ENCODE results near the gene BAZ2B.

DNA sequence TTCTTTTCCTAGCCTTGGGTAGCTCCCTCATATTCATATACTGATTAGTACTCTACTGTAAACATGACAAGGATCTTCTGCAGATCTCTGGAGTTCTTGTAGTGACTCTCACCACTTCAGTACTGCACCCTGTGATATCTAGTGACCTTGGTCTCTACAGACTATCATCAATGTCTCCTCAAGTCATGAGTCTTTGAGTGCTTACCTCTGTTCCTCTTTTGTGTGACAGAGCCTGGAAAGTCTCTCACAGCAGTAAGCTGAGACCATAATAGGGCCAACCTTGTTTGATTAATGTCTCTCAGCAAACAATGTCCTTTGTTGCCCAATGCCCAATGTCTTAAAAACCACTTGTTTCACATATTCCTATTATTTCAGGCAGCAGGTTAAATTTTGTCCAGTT lies 34.2 kb upstream of the BAZ2B start:
- TF ChIP-seq, protein P1, sequence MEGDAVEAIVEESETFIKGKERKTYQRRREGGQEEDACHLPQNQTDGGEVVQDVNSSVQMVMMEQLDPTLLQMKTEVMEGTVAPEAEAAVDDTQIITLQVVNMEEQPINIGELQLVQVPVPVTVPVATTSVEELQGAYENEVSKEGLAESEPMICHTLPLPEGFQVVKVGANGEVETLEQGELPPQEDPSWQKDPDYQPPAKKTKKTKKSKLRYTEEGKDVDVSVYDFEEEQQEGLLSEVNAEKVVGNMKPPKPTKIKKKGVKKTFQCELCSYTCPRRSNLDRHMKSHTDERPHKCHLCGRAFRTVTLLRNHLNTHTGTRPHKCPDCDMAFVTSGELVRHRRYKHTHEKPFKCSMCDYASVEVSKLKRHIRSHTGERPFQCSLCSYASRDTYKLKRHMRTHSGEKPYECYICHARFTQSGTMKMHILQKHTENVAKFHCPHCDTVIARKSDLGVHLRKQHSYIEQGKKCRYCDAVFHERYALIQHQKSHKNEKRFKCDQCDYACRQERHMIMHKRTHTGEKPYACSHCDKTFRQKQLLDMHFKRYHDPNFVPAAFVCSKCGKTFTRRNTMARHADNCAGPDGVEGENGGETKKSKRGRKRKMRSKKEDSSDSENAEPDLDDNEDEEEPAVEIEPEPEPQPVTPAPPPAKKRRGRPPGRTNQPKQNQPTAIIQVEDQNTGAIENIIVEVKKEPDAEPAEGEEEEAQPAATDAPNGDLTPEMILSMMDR (conservative IDR thresholded peaks at IDR 0.05; ENCODE audit: low read length) = no peak
- no peak for TF ChIP-seq EZH2phosphoT487 (IDR thresholded peaks at IDR 0.05; ENCODE audit: borderline replicate concordance)

Measured in Loucy (cell line).